HG03139 (cell line): ENCODE results near the gene ZNF865.

Experiments
- ATAC-seq: cut with Tn5 transposase; IDR thresholded peaks from one replicate; pipeline ENCODE4 v1.9.1; 2021; ENCODE audit not compliant: unreplicated experiment

Gene ZNF865

GRCh38 chr19:55586976-55587668 is 18.3 kb upstream of the ZNF865 start:
- ATAC-seq = no peak

DNA sequence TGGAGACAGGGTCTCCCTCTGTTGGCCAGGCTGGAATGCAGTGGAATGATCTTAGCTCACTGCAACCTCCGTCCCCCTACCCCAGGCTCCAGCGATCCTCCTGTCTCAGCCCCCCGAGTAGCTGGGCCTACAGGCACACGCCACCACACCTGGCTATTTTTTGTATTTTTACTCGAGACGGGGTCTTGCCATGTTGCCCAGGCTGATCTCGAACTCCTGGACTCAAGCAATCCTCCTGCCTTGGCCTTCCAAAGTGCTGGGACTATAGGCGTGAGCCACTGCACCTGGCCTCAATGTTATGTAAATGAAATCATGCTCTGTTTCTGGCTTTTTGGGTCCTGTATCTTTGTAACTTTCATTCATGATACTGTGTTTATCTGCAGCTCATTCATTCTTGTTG is 16.7 kb upstream of the ZNF865 start:
- ATAC-seq = no peak

- no peak for ATAC-seq
These were observed 15.3 kb upstream of the ZNF865 start for GRCh38 chr19:55590109-55590508.

GRCh38 chr19:55590617-55591016 is 14.8 kb upstream of the ZNF865 start:
- ATAC-seq = no peak

- ATAC-seq = no peak
These were observed 13.9 kb upstream of the ZNF865 start for GRCh38 chr19:55591555-55591954.

GRCh38 chr19:55592391-55593090 is 12.9 kb upstream of the ZNF865 start:
- no peak for ATAC-seq

DNA sequence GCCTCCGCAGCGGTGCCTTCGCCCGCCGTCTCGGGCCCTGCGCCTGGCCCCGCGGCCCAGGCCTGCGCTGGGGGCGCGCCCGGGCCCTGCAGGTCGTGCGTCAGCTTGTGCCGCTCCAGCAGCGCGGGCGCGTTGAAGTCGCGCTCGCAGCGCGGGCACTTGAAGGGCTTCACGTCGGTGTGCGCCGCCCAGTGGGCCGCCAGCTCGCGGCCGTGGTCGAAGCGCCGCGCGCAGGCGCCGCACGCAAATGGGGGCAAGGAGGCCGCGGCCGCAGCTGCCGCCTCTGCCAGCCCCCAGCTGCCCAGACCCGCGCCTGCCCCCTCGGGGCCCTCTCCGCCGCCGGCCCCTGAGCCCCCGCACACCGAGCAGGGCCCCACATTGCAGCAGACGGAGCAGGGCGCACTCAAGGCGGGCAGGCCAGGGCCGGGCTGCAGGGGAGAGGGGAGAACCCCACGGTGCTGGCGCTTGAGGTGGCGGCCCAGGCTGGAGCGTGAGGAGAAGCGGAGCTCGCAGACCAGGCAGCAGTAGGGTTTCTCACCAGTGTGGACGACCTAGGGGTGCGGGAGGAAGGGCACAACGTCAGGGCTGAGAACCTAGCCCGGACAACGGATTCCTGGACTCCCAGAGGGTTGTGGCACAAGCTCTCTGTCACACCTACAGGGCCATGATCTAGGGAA is 12.2 kb upstream of the ZNF865 start:
- ATAC-seq = no peak

DNA sequence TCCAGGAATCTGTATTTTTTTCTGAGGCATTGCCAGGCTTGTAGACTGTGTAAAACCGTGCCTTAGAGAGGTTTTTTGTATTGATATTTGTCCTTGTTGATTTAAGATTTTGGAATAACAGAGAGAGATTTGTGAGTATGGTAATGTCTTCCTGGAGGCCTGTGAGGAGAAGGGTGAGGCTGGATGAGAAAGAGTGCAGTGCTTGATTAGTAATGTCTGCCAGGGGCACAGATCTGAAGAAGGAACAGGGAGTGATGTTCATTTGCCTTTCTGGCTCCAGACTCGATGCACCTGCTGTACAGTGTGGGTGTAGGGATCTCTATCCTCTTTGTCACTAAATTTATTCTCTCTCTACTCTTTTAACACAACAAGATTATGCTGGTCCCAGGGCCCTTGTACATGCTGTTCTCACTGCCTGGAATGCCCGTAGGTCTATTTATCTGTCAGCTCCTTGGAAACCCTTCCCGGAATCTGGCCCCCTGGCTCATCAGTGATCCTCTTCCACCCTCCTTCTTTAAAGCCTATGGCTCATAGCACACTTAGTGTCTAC is 10.4 kb upstream of the ZNF865 start:
- ATAC-seq = no peak

DNA sequence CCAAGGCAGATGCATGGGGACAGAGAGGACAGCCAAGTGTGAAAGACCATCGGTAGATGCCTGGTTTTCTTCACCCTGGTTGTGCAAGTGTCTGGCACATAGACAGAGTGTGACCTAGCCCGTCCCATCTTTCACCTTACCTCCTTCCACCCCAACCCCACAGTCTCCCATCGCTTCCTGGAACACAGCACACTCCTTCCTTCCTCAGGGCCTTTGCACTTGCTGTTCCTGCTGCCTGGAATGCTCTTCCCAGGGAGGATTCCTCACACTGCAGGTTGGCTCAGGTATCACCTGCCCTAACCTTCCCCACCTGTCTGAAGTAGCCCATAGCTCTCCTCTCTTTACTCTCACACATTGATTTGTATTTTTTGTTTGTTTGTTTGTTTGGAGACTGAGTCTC is 9.1 kb upstream of the ZNF865 start:
- ATAC-seq = no peak

DNA sequence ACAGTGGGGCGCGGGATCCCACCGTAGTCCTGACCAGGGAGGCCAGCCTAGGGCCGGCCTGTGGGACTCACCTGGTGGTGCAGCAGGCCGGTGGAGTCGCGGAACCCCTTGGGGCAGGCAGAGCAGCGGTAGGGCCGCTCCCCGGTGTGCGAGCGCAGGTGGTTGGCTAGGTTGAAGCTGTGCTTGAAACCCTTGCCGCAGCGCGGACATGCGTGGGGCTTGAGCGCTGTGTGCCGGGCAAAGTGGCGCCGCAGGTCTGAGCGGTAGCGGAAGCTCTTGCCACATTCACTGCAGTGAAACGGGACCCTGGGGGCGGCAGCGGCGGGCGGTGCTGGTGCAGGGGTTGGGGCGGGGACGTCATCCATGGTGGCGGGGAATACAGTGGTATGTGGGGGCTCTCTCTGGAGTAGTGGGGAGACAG is 7.9 kb upstream of the ZNF865 start:
- no peak for ATAC-seq

- ATAC-seq = no peak
These were observed 7.4 kb upstream of the ZNF865 start for GRCh38 chr19:55598034-55598433.

- ATAC-seq = peak; percentile 47
These were observed 6.6 kb upstream of the ZNF865 start for GRCh38 chr19:55598719-55599467.

GRCh38 chr19:55599468-55599841 is 6.0 kb upstream of the ZNF865 start, which contains the start of gene FIZ1:
FIZ1 (minus strand) TSS chr19:55599517; CDS start chr19:55597865, 1,652 bp downstream.
- peak; percentile 49 for ATAC-seq

- peak; percentile 28 for ATAC-seq
These were observed 5.4 kb upstream of the ZNF865 start, which contains the start of gene ZNF524 for GRCh38 chr19:55599842-55600661. ZNF524 (plus strand) TSS chr19:55600288; CDS start chr19:55602113, 1,825 bp downstream.

- ATAC-seq = no peak
These were observed 4.8 kb upstream of the ZNF865 start for GRCh38 chr19:55600662-55601028.

- no peak for ATAC-seq
These were observed 4.4 kb upstream of the ZNF865 start for GRCh38 chr19:55601084-55601483.

DNA sequence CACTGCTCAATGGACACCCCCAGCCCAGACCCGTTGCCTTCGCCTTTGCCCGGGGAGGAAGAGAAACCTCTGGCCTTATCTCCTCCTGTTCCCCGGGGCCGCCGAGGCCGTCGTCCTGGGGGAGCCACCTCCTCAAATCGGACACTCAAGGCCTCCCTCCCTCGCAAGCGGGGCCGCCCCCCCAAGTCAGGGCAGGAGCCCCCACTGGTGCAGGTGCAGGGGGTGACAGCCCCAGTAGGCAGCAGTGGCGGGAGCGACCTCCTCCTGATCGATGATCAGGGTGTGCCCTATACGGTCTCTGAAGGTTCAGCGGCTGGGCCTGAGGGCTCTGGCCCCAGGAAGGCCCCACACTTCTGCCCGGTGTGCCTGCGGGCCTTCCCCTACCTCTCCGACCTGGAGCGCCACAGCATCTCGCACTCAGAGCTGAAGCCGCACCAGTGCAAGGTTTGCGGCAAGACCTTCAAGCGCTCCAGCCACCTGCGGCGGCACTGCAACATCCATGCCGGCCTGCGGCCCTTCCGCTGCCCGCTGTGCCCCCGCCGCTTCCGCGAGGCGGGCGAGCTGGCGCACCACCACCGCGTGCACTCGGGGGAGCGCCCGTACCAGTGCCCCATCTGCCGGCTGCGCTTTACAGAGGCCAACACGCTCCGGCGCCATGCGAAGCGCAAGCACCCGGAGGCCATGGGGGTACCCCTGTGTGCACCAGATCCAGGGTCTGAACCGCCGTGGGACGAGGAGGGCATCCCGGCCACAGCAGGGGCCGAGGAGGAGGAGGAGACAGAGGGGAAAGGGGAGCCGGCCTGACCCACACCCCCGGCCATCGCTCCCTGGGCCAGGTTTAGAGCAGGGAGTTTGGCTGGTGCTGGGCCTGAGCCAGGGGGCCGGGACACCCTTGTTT is 3.1 kb upstream of the ZNF865 start:
- no peak for ATAC-seq

- ATAC-seq = no peak
These were observed 2.3 kb upstream of the ZNF865 start for GRCh38 chr19:55603115-55603514.
